HEK293 (cell line): ENCODE measurements around the gene PYDC1.

Experiments used
- CTCF ChIA-PET: fragments of 350-600 bp; formaldehyde crosslinking; extraction: SDS; loops from one replicate; lab custom pipeline; 2021; ENCODE audit warnings: antibody characterized with exemption; lab: Yijun Ruan, JAX
- POLR2A ChIA-PET: fragments of 300-600 bp; formaldehyde crosslinking; extraction: SDS; loops from one replicate; lab custom pipeline; 2020; ENCODE audit warnings: antibody characterized with exemption, inconsistent platforms; lab: Yijun Ruan, JAX
- H3K27ac ChIP-seq: fragments of 200-500 bp; sonication (Bioruptor generic); 2 replicates; pipeline ENCODE4 v1.5.1; 2014; ENCODE audit warnings: low read depth, low read length, control low read depth, inconsistent platforms; ENCODE audit errors: extremely low read depth
- H3K36me3 ChIP-seq, 2 experiments: fragments of 200-500 bp in 1 of 2; sonication (Bioruptor generic) in 1 of 2; 1 replicate in 1 of 2; 2 replicates in 1 of 2; pipeline ENCODE4 v1.5.1; 2014 to 2017; ENCODE audit warnings: inconsistent platforms in 2 of 2, low read length in 2 of 2; ENCODE audit not compliant: control insufficient read depth in 2 of 2, insufficient read depth in 1 of 2
- H3K4me1 ChIP-seq: fragments of 200-500 bp; sonication (Bioruptor generic); 2 replicates; pipeline ENCODE4 v1.5.1; 2014; ENCODE audit warnings: mild to moderate bottlenecking, low read length, inconsistent platforms; ENCODE audit not compliant: control insufficient read depth, insufficient read depth
- H3K4me3 ChIP-seq: 2 replicates; pipeline ENCODE4 v1.5.1; 2011; ENCODE audit warnings: low read depth, mild to moderate bottlenecking, control low read depth, low read length, moderate library complexity
- H3K9me3 ChIP-seq: fragments of 200-500 bp; sonication (Bioruptor generic); 2 replicates; pipeline ENCODE4 v1.5.1; 2014; ENCODE audit warnings: low read depth, low read length, inconsistent platforms; ENCODE audit not compliant: control insufficient read depth, insufficient read depth
- IKZF3 ChIP-seq: fragments of 450-650 bp; IDR thresholded peaks from 2 replicates; pipeline ENCODE4 v1.5.0; 2018; ENCODE audit warnings: missing biosample characterization, mild to moderate bottlenecking, missing genetic modification characterization, moderate library complexity
- PATZ1 ChIP-seq: fragments of 450-650 bp; formaldehyde crosslinking; IDR thresholded peaks from 2 replicates; pipeline ENCODE4 v1.5.1; 2016; ENCODE audit warnings: missing biosample characterization, missing genetic modification characterization
- PRDM1 ChIP-seq: fragments of 450-650 bp; formaldehyde crosslinking; IDR thresholded peaks from 2 replicates; pipeline ENCODE4; 2016; ENCODE audit warnings: missing biosample characterization, missing genetic modification characterization
- ZBTB10 ChIP-seq: fragments of 450-650 bp; formaldehyde crosslinking; IDR thresholded peaks from 2 replicates; pipeline ENCODE4 v1.5.1; 2016; ENCODE audit warnings: missing biosample characterization, missing genetic modification characterization
- ZBTB20 ChIP-seq: fragments of 450-650 bp; formaldehyde crosslinking; IDR thresholded peaks from 2 replicates; pipeline ENCODE4 v1.5.1; 2016; ENCODE audit warnings: missing biosample characterization, missing genetic modification characterization
- ZBTB48 ChIP-seq: fragments of 450-650 bp; formaldehyde crosslinking; IDR thresholded peaks from 2 replicates; pipeline ENCODE4 v1.5.1; 2016; ENCODE audit warnings: missing biosample characterization, missing genetic modification characterization
- ZFP69B ChIP-seq: fragments of 450-650 bp; formaldehyde crosslinking; IDR thresholded peaks from 2 replicates; pipeline ENCODE4 v1.5.1; 2016; ENCODE audit warnings: missing biosample characterization, missing genetic modification characterization
- ZIC2 ChIP-seq: fragments of 450-650 bp; formaldehyde crosslinking; IDR thresholded peaks from 2 replicates; pipeline ENCODE4 v1.5.1; 2016; ENCODE audit warnings: missing biosample characterization, missing genetic modification characterization
- ZNF121 ChIP-seq: fragments of 450-650 bp; formaldehyde crosslinking; IDR thresholded peaks from 2 replicates; pipeline ENCODE4 v1.5.1; 2016; ENCODE audit warnings: missing biosample characterization, missing genetic modification characterization
- ZNF23 ChIP-seq: fragments of 450-650 bp; formaldehyde crosslinking; IDR thresholded peaks from 2 replicates; pipeline ENCODE4 v1.5.1; 2016; ENCODE audit warnings: missing biosample characterization, missing genetic modification characterization, borderline replicate concordance
- ZNF292 ChIP-seq: fragments of 450-650 bp; formaldehyde crosslinking; IDR thresholded peaks from 2 replicates; pipeline ENCODE4 v1.5.1; 2016; ENCODE audit warnings: low read depth, missing biosample characterization, missing genetic modification characterization, borderline replicate concordance
- ZNF324 ChIP-seq: fragments of 450-650 bp; formaldehyde crosslinking; IDR thresholded peaks from 2 replicates; pipeline ENCODE4 v1.5.1; 2016; ENCODE audit warnings: missing biosample characterization, missing genetic modification characterization
- ZNF335 ChIP-seq: fragments of 450-650 bp; formaldehyde crosslinking; conservative IDR thresholded peaks from 2 replicates; pipeline ENCODE4 v1.5.1; 2016; ENCODE audit warnings: missing biosample characterization, missing genetic modification characterization
- ZNF341 ChIP-seq: fragments of 450-650 bp; formaldehyde crosslinking; IDR thresholded peaks from 2 replicates; pipeline ENCODE4; 2016; ENCODE audit warnings: low read depth, missing biosample characterization, missing genetic modification characterization
- ZNF580 ChIP-seq: fragments of 450-650 bp; formaldehyde crosslinking; IDR thresholded peaks from 2 replicates; pipeline ENCODE4 v1.5.1; 2016; ENCODE audit warnings: missing biosample characterization, missing genetic modification characterization
- ZNF600 ChIP-seq: fragments of 450-650 bp; formaldehyde crosslinking; IDR thresholded peaks from 2 replicates; pipeline ENCODE4 v1.5.1; 2016; ENCODE audit warnings: missing biosample characterization, missing genetic modification characterization
- ZNF639 ChIP-seq: fragments of 450-650 bp; formaldehyde crosslinking; IDR thresholded peaks from 2 replicates; pipeline ENCODE4 v1.5.1; 2016; ENCODE audit warnings: missing biosample characterization, missing genetic modification characterization
- ZNF692 ChIP-seq: fragments of 450-650 bp; formaldehyde crosslinking; IDR thresholded peaks from 2 replicates; pipeline ENCODE4 v1.5.1; 2016; ENCODE audit warnings: missing biosample characterization, missing genetic modification characterization
- ZNF768 ChIP-seq: fragments of 450-650 bp; formaldehyde crosslinking; IDR thresholded peaks from 2 replicates; pipeline ENCODE4 v1.5.1; 2018; ENCODE audit warnings: missing biosample characterization, mild to moderate bottlenecking, missing genetic modification characterization
- ZSCAN5A ChIP-seq: fragments of 450-650 bp; formaldehyde crosslinking; IDR thresholded peaks from 2 replicates; pipeline ENCODE4 v1.5.1; 2016; ENCODE audit warnings: missing biosample characterization, missing genetic modification characterization

Gene PYDC1

GRCh38 chr16:31179219-31179746, 37.7 kb downstream of the PYDC1 start:
- ChIA-PET POLR2A (interaction anchor here (0.5 to 4.8 kb wide), 37 partner anchors 8 to 694 kb away, joined by 3 to 107 read pairs (median 6); partner anchors contain the start of genes ARMC5, HSD3B7, KAT8 and PYCARD), CTCF (interaction anchor here (0.6 kb wide), 2 partner anchors 37 to 795 kb away, joined by 3 read pairs; no protein-coding TSS in a partner anchor)
- Histone ChIP-seq H3K9me3 (no peaks in the 10 kb centered on the region), H3K36me3 (peaks cover 14 to 35% of the 10 kb centered on the region in 2 experiments; a peak in 2 of 3 replicates), H3K4me3 (peak overlapping the region; percentile 72), H3K27ac (peak overlapping the region; percentile 91; the same call in 1 of the 2 replicates), H3K4me1 (no peaks in the 10 kb centered on the region)
- TF ChIP-seq ZNF23 (no peak), IKZF3 (tag by site-specific recombination) (0 out of 2 replicates have a peak, but pooled peaks have one; percentile 74), ZNF335 (peak; percentile 66), ZBTB10 (tag by site-specific recombination) (0 out of 2 replicates have a peak, but pooled peaks have one; percentile 42), ZNF580 (tag by site-specific recombination) (no peak), ZFP69B (tag by site-specific recombination) (0 out of 2 replicates have a peak, but pooled peaks have one; percentile 93), PATZ1 (tag by site-specific recombination) (no peak), ZNF768 (tag by site-specific recombination) (peak; percentile 83; the same call in 1 of the 2 replicates), PRDM1 (tag by site-specific recombination) (0 out of 2 replicates have a peak, but pooled peaks have one; percentile 30), ZNF324 (no peak), ZBTB48 (peak; percentile 39; the same call in 1 of the 2 replicates), ZSCAN5A (tag by site-specific recombination) (peak; percentile 46; the same call in 1 of the 2 replicates), ZNF600 (0 out of 2 replicates have a peak, but pooled peaks have one; percentile 28), ZNF639 (tag by site-specific recombination) (no peak), ZNF341 (tag by site-specific recombination) (peak; percentile 79), ZNF121 (peak; percentile 17; the same call in 1 of the 2 replicates), ZNF692 (peak; percentile 93; the same call in 1 of the 2 replicates), ZBTB20 (tag by site-specific recombination) (peak; percentile 97), ZIC2 (tag by site-specific recombination) (peak; percentile 12; the same call in 1 of the 2 replicates), ZNF292 (tag by site-specific recombination) (no peak)
